Superior temporal gyrus (tissue), 1 donor: ENCODE data around the gene MGA.

Source experiments
- DNase-seq: peaks from one replicate; pipeline ENCODE4 v3.0.0-alpha.2; 2016; ENCODE audit errors: extremely low spot score

The MGA gene

DNA sequence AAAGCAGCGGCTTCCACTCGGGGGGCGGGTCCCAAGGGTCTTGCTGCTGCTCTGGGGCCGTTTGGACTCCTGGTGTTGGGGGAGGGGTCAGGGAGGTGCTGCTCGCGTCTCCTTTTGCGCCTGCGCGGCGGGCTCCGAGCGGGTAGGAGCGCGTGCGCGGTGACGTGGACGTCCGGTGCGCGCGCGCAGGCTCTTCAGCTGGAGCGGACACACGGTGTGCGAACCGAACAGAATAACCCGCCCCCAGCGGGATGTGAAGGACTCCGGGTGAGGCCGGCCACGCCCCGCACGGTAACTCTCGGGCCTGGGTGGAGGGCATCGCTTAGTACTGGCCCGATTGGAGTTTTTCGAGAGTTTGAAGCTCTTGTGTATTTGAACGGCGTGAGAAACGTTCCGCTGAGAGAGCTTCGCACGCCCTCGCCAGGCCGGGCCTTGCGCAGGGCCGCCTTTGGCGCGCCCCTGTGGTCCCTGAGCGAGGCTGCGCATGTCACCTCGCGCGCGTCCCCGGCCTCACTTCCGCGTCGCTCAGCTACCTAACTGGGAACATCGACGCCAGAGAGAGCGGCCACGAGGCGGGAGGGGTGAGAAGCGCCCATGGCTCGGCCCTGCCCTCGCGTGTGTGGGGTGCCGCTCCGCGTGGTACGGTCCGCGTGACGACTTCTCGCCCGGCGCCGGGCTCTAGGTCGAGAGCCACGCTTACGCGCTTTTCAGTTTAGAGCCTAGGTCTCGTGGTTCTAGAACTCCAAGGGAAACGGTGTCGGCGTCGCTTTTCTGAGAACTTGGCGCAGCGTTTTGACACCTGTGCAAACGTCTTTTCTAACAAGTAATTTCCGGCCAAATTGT, at the start of gene MGA:
Gene MGA (plus strand): TSS at position 171 of the 843 bp plus-strand sequence.
- DNase-seq = peak; percentile 88

DNA sequence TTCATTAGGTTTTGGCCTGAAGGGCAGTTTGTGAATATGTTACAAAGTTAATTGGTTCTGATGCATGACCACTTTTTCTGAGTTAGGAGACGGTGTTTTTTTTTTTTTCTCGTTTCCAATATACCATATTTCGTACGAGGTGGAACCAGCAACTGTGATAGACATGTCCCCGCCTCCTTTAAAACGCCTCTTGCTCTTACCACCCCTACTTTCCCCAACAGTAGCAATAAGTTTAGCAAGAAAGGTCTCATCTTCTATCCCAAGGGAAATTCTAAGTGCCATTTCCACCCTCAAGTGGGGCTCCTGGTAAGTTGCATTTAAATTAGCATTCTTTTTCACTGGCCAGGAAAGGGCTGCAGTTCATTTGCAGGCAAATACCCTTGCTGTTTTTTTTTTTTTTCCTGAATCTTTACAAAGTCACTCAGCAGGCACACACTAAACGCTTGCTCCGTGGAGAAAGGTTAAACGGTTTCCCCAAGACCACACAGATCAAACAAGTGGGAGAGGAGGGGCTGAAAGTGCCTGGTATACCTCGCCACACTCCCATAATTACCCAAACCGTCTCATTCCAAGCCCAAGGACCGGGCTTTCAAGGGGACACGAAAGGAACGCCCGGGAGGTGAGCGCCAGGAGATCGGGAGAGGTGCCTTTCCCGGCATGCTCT, 39.5 kb upstream of the MGA start:
- DNase-seq = no peak

DNA sequence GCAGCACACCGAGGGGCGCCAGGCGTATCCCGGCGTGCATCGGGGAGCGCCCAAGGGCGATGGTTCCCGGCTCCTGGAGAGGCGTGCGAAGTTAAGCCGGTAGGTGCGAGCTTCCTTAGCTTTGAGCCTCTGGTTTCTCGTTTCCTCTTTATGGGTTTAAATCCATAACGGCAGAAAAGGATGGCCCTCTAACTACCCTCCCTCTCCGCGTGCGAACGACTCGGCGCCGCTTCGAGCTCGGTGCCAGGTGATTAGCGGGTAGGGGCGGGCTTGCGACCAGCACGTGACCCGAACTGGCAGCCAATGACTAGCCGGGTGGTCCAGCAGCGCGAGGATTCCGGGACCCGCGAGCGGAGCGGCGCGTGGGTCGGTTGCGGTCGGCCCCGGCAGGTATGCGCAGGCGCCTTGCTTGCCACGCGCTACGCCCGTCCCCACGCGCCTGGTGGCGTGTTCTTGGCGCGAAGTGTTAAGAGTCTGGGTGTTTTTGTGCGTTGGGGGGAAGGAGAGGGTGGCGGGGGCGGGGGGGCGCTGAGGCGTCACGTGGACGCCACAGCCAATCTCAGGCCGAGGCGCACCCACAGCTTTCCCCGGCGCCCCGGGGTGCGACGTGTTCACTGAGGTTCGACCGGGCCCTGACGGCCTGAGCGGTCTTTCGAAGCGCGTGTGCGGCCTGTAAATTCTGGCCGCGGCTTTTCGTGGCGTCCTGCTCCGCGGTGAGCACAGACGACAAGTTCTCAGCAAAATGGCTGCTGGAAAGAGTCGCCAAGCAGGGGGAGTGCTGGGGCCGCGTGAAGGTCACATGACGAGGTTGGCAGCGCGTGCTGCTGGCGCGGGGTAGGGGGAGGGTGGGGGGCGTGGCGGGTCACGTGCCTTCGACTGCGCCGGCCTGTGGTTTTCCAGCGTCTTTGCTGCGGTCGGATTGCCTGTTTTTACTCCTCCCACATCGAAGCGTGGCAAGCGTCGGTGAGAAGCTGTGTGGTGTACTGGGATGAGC, 38.7 kb upstream of the MGA start:
- DNase-seq = peak; percentile 85

GRCh38 chr15:41622901-41623300, 37.3 kb upstream of the MGA start:
- no peak for DNase-seq

DNA sequence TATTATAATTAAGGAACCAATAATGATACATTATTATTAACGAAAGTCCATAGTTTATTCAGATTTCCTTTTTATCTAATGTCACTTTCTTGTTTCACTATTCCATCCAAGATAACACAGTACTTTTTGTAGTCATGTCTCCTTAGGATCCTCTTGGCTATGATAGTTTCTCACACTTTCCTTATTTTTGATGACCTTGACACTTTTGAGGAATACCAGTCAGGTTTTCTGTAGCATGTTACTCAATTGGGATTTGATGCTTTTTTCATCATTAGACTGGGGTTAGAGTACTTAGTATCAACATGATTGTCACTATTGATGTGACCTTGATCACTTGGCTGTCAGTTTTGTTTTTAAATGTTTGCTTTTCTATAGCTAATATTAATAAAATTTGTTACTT, 33.0 kb upstream of the MGA start:
- no peak for DNase-seq

GRCh38 chr15:41629463-41629862, 30.7 kb upstream of the MGA start:
- no peak for DNase-seq

GRCh38 chr15:41629883-41630282, 30.3 kb upstream of the MGA start:
- no peak for DNase-seq

- no peak for DNase-seq
Observed at GRCh38 chr15:41630616-41631217, 29.5 kb upstream of the MGA start.

GRCh38 chr15:41631880-41632470, 28.2 kb upstream of the MGA start:
- DNase-seq = no peak

DNA sequence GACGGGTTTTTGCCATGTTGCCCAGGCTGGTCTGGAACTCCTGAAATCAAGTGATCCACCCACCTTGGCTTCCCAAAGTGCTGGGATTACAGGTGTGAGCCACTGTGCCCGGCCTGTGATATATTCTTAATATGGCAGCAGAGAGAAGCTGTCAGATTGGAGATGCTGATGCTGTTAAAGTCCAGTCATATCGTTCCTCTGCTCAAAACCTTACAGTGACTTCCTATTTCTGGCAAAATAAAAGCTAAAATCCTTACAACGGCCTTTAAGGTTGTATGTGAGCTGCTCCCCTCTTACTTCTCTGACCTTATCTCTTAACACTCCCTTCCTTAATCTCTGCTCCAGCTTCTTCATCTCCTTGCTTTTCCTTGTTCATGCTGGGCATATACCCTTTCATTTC, 26.6 kb upstream of the MGA start:
- no peak for DNase-seq

- no peak for DNase-seq
Observed at GRCh38 chr15:41634072-41634626, 26.1 kb upstream of the MGA start.

- no peak for DNase-seq
Observed at GRCh38 chr15:41637086-41637485, 23.1 kb upstream of the MGA start.

DNA sequence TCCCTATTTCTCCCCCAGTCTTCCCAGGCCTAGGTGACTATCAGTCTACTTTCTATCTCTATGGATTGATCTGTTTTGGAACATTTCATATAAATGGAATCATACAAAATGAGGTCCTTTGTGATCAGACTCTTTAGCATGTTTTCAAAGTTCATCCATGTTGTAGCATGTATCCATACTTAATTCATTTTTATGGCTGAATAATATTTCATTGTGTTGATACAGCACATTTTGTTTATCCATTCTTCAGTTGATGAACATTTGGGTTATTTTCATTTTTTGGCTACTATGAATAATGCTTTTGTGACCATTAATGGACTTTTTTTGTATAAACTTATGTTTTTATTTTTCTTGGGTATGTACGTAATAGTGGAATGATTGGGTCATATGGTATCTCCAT, 19.2 kb upstream of the MGA start:
- DNase-seq = no peak

- DNase-seq = no peak
Observed at GRCh38 chr15:41647262-41647661, 12.9 kb upstream of the MGA start.

DNA sequence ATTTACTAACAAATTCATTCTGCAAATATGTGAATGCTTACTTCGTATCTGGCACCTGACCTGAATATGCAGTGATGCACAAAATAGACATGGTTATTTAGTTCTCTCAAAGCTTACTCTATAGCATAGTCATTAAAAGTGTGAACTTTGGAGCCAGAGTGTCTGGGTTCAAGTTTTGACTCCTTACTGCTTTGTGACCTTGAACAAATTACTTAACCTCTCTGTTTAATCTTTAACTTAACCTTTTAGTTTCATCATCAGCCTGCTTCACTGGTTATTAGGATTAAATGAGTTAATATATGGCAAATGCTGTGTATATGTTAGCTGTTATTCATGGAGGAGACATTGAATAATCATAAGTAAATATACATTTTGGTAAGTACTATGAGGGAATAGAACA, 12.1 kb upstream of the MGA start:
- no peak for DNase-seq

- DNase-seq = no peak
Observed at GRCh38 chr15:41648770-41649169, 11.4 kb upstream of the MGA start.

- DNase-seq = no peak
Observed at GRCh38 chr15:41650806-41651205, 9.4 kb upstream of the MGA start.

GRCh38 chr15:41651373-41651772, 8.8 kb upstream of the MGA start:
- no peak for DNase-seq

DNA sequence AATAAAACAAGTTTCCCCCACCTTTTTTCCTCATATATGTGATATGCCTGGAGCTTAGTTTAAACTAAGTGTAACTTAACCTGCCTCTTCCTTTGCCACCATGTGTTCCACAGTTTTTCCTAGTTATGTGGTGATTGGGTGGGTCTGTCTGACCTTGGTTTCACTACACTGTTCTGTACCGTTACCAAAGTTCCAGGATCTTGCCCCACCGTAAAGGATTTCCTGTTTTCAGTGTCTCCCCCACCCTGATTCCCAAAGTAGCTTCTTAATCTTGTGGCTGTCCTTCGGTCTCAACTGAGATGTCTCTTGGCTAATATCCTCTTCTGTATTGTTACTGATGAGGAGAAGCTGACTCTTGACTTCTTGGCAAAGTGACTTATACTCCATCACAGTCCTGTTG, 6.4 kb upstream of the MGA start:
- no peak for DNase-seq

DNA sequence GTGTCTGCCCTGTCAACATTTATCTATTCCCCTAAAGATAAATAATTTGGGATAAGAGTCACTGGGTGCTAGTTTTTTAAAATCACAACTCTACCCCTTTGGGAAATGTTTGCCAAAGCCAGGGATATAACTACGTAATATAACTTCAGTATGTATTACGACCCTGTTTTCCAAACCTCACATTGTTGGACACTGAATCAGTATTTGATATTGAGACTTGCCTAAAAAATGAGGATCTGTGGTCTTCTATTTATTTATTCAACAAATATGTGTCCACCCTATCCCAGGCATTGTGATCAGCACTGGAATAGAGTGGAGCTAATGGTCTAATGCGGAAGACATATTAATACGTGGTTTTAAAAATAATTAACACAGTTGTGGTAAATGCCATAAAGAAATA, 4.5 kb upstream of the MGA start:
- no peak for DNase-seq

DNA sequence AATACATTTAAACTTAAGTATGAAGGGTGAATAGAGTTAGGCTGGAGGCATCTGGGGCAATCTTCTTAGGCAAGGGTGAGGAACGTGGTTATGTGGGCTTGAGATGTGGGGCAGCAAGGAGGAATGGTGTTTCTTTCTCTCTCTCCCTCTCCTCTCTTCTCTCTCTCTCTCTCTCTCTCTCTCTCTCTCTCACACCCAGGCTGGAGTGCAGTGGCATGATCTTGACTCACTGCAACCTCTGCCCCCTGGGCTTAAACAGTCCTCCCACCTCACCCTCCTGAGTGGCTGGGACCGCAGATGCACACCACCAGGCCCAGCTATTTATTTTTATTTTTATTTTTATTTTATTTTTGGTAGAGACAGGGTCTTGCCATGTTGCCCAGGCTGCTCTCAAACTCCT, 4.0 kb upstream of the MGA start:
- DNase-seq = no peak
